K562 (cell line): ENCODE data around the gene TEX22. TPM values are rescaled to one million over a fixed set of nuclear protein-coding genes. Genes with fewer than 3 reads are reported as not detected.

ENCODE experiments used
- CBFA2T2 ChIP-seq: fragments of 450-650 bp; conservative IDR thresholded peaks from 2 replicates; pipeline ENCODE4 v1.6.1; 2017; ENCODE audit warnings: mild to moderate bottlenecking
- EHMT2 ChIP-seq: fragments of 450-650 bp; IDR thresholded peaks from 2 replicates; pipeline ENCODE4 v1.6.1; 2018; ENCODE audit warnings: antibody characterized with exemption
- SMARCA4 ChIP-seq: fragments of 450-650 bp; IDR thresholded peaks from 2 replicates; pipeline ENCODE4 v1.6.1; 2016
- THRAP3 ChIP-seq: fragments of 450-650 bp; IDR thresholded peaks from 2 replicates; pipeline ENCODE4 v1.6.1; 2016; ENCODE audit warnings: mild to moderate bottlenecking, inconsistent platforms, borderline replicate concordance
- ZNF140 ChIP-seq: fragments of 250-450 bp; sonication (Bioruptor Pico); IDR thresholded peaks from 2 replicates; pipeline ENCODE4 v1.8.0; 2021; ENCODE audit warnings: moderate library complexity, mild to moderate bottlenecking, inconsistent platforms
- ZNF75A ChIP-seq: fragments of 450-650 bp; formaldehyde crosslinking; IDR thresholded peaks from 2 replicates; pipeline ENCODE4 v1.4.0; 2020; ENCODE audit warnings: mild to moderate bottlenecking
- polyA plus RNA-seq, 8 experiments: library from polyadenylated mRNA; depleted of rRNA in 4 of 8; stranded (reverse) in 5 of 8; unstranded in 3 of 8; fragments of >200 nt; fragmentation: Nextera tagmentation in 2 of 8; fragmentation: Illumina TruSeq in 1 of 8; extraction: Ambion mirVana in 2 of 8; extraction: Trizol in 1 of 8; gene quantifications; 2 replicates each; pipeline versions ENCODE4 v1.2.1 to v1.2.3, GENCODE V29; 2011 to 2014; ENCODE audit warnings: inconsistent platforms in 1 of 8, missing spikeins in 1 of 8
- total RNA-seq, 7 experiments: library from RNA; depleted of rRNA in 6 of 7; stranded (reverse); fragments of >200 nt in 6 of 7; fragmentation: Illumina TruSeq in 2 of 7; extraction: Trizol in 2 of 7; gene quantifications; 2 replicates each; pipeline versions ENCODE4 v1.2.1 to v1.2.3, GENCODE V29; 2011 to 2021; ENCODE audit warnings: low replicate concordance in 1 of 7
- TF ChIP-seq, protein P1 (sequence below): fragments of 200-600 bp; sonication (generic); IDR thresholded peaks from one replicate; pipeline ENCODE4 v1.6.1; 2012; ENCODE audit warnings: mild to moderate bottlenecking, low read depth, low read length, inconsistent platforms
- TF ChIP-seq, protein P2 (sequence below): sonication (generic); formaldehyde crosslinking; IDR thresholded peaks from 2 replicates; pipeline ENCODE4 v1.8.0; 2022; ENCODE audit warnings: mild to moderate bottlenecking, missing genetic modification reagents
- TF ChIP-seq, protein P3 (sequence below): fragments of 250-450 bp; sonication (Bioruptor Pico); IDR thresholded peaks from 2 replicates; pipeline ENCODE4 v1.8.0; 2022; ENCODE audit warnings: moderate library complexity, mild to moderate bottlenecking, inconsistent platforms

The TEX22 gene
- total and polyA plus RNA-seq, 9 of the 15 experiments (the other 6 are each of a cell fraction or from before 2014, with no cell fraction given), result 0.04 to 1.7 (median 0.23) TPM; not detected in 2

DNA sequence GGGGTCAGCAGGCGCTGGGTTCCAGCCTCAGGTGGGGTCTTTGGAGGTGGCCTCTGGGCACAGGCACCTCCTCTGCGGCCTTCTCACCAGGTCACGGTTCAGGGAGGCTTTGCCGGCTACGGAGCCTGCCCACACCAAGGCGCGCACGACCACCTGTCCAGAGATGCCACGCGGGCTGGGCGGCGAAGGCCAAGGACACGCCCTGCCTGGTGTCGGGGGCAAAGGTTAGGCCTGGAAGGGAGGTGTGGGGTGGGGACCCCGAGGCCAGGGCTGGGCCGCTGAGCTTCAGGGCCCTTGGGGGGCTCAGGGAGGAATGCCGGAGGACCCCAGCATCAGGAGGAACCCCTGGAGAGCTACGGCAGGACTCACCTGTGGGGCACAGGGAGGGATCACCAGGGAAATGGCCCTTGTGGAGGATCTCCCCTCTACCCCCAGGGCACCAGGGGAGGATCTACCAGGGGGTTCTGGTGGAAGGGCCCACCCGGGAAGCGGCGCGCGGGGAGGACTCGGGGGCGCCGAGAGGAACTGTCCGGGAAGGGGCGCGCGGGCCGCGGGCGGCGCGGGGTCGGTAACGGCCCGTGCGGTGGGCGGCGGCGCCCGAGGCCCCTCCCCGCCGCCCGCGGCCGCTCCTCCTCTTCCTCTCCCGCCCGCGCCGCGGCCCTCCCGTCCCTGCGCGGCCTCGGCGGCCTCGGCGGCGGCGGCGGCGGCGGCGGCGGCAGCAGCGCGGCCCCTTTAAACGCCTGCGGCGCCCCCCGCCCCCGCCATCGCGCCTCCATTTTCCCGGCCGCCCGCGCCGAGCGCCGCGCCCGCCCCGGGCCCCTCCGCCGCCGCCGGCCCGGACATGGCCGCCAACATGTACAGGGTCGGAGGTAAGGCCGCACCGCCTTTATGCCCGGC, 21.1 kb downstream of the TEX22 start, which contains the start of gene MTA1 (continued):
- TF ChIP-seq, protein P1, sequence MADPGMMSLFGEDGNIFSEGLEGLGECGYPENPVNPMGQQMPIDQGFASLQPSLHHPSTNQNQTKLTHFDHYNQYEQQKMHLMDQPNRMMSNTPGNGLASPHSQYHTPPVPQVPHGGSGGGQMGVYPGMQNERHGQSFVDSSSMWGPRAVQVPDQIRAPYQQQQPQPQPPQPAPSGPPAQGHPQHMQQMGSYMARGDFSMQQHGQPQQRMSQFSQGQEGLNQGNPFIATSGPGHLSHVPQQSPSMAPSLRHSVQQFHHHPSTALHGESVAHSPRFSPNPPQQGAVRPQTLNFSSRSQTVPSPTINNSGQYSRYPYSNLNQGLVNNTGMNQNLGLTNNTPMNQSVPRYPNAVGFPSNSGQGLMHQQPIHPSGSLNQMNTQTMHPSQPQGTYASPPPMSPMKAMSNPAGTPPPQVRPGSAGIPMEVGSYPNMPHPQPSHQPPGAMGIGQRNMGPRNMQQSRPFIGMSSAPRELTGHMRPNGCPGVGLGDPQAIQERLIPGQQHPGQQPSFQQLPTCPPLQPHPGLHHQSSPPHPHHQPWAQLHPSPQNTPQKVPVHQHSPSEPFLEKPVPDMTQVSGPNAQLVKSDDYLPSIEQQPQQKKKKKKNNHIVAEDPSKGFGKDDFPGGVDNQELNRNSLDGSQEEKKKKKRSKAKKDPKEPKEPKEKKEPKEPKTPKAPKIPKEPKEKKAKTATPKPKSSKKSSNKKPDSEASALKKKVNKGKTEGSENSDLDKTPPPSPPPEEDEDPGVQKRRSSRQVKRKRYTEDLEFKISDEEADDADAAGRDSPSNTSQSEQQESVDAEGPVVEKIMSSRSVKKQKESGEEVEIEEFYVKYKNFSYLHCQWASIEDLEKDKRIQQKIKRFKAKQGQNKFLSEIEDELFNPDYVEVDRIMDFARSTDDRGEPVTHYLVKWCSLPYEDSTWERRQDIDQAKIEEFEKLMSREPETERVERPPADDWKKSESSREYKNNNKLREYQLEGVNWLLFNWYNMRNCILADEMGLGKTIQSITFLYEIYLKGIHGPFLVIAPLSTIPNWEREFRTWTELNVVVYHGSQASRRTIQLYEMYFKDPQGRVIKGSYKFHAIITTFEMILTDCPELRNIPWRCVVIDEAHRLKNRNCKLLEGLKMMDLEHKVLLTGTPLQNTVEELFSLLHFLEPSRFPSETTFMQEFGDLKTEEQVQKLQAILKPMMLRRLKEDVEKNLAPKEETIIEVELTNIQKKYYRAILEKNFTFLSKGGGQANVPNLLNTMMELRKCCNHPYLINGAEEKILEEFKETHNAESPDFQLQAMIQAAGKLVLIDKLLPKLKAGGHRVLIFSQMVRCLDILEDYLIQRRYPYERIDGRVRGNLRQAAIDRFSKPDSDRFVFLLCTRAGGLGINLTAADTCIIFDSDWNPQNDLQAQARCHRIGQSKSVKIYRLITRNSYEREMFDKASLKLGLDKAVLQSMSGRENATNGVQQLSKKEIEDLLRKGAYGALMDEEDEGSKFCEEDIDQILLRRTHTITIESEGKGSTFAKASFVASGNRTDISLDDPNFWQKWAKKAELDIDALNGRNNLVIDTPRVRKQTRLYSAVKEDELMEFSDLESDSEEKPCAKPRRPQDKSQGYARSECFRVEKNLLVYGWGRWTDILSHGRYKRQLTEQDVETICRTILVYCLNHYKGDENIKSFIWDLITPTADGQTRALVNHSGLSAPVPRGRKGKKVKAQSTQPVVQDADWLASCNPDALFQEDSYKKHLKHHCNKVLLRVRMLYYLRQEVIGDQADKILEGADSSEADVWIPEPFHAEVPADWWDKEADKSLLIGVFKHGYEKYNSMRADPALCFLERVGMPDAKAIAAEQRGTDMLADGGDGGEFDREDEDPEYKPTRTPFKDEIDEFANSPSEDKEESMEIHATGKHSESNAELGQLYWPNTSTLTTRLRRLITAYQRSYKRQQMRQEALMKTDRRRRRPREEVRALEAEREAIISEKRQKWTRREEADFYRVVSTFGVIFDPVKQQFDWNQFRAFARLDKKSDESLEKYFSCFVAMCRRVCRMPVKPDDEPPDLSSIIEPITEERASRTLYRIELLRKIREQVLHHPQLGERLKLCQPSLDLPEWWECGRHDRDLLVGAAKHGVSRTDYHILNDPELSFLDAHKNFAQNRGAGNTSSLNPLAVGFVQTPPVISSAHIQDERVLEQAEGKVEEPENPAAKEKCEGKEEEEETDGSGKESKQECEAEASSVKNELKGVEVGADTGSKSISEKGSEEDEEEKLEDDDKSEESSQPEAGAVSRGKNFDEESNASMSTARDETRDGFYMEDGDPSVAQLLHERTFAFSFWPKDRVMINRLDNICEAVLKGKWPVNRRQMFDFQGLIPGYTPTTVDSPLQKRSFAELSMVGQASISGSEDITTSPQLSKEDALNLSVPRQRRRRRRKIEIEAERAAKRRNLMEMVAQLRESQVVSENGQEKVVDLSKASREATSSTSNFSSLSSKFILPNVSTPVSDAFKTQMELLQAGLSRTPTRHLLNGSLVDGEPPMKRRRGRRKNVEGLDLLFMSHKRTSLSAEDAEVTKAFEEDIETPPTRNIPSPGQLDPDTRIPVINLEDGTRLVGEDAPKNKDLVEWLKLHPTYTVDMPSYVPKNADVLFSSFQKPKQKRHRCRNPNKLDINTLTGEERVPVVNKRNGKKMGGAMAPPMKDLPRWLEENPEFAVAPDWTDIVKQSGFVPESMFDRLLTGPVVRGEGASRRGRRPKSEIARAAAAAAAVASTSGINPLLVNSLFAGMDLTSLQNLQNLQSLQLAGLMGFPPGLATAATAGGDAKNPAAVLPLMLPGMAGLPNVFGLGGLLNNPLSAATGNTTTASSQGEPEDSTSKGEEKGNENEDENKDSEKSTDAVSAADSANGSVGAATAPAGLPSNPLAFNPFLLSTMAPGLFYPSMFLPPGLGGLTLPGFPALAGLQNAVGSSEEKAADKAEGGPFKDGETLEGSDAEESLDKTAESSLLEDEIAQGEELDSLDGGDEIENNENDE, result no peak
- TF ChIP-seq ZNF140 (CRISPR knock-in tag) (no peak), ZNF75A (CRISPR knock-in tag) (no peak), CBFA2T2 (no peak), SMARCA4 (no peak), THRAP3 (no peak), EHMT2 (no peak)
- TF ChIP-seq, protein P2, sequence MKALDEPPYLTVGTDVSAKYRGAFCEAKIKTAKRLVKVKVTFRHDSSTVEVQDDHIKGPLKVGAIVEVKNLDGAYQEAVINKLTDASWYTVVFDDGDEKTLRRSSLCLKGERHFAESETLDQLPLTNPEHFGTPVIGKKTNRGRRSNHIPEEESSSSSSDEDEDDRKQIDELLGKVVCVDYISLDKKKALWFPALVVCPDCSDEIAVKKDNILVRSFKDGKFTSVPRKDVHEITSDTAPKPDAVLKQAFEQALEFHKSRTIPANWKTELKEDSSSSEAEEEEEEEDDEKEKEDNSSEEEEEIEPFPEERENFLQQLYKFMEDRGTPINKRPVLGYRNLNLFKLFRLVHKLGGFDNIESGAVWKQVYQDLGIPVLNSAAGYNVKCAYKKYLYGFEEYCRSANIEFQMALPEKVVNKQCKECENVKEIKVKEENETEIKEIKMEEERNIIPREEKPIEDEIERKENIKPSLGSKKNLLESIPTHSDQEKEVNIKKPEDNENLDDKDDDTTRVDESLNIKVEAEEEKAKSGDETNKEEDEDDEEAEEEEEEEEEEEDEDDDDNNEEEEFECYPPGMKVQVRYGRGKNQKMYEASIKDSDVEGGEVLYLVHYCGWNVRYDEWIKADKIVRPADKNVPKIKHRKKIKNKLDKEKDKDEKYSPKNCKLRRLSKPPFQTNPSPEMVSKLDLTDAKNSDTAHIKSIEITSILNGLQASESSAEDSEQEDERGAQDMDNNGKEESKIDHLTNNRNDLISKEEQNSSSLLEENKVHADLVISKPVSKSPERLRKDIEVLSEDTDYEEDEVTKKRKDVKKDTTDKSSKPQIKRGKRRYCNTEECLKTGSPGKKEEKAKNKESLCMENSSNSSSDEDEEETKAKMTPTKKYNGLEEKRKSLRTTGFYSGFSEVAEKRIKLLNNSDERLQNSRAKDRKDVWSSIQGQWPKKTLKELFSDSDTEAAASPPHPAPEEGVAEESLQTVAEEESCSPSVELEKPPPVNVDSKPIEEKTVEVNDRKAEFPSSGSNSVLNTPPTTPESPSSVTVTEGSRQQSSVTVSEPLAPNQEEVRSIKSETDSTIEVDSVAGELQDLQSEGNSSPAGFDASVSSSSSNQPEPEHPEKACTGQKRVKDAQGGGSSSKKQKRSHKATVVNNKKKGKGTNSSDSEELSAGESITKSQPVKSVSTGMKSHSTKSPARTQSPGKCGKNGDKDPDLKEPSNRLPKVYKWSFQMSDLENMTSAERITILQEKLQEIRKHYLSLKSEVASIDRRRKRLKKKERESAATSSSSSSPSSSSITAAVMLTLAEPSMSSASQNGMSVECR (CRISPR knock-in tag), result no peak
- TF ChIP-seq, protein P3, sequence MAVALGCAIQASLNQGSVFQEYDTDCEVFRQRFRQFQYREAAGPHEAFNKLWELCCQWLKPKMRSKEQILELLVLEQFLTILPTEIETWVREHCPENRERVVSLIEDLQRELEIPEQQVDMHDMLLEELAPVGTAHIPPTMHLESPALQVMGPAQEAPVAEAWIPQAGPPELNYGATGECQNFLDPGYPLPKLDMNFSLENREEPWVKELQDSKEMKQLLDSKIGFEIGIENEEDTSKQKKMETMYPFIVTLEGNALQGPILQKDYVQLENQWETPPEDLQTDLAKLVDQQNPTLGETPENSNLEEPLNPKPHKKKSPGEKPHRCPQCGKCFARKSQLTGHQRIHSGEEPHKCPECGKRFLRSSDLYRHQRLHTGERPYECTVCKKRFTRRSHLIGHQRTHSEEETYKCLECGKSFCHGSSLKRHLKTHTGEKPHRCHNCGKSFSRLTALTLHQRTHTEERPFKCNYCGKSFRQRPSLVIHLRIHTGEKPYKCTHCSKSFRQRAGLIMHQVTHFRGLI, result no peak
